Kidney (tissue), 14 donors: ENCODE results near the gene SORBS2. TPM values are rescaled to one million over a fixed set of nuclear protein-coding genes. Genes with fewer than 3 reads are reported as not detected.

Experiments
- DNase-seq, 5 donors: peaks; one replicate each; pipeline ENCODE4 v3.0.0-alpha.2; 2013 to 2020
- FAIRE-seq: peaks from 2 replicates; lab custom pipeline; 2012; peaks lifted over from hg19 to GRCh38; lab: Jason Lieb, UNC
- H3K27ac ChIP-seq, 2 donors: one replicate each; pipeline ENCODE4 v1.7.0; 2013; ENCODE audit warnings: low read depth in 2 of 2, low read length in 2 of 2, inconsistent platforms in 1 of 2
- H3K27me3 ChIP-seq: one replicate; pipeline ENCODE4 v1.7.1; 2013; ENCODE audit warnings: low read length, inconsistent platforms; ENCODE audit not compliant: control insufficient read depth, insufficient read depth
- H3K36me3 ChIP-seq, 3 donors: one replicate each; pipeline versions ENCODE4 v1.7.0 to v1.7.1; 2013; ENCODE audit warnings: low read length in 3 of 3, control low read depth in 1 of 3, inconsistent platforms in 1 of 3; ENCODE audit not compliant: insufficient read depth in 3 of 3, control insufficient read depth in 2 of 3
- H3K4me1 ChIP-seq, 3 donors: one replicate each; pipeline versions ENCODE4 v1.7.0 to v1.7.1; 2013; ENCODE audit warnings: low read length in 3 of 3, inconsistent platforms in 1 of 3, low read depth in 1 of 3; ENCODE audit not compliant: control insufficient read depth in 2 of 3, insufficient read depth in 2 of 3
- H3K4me3 ChIP-seq, 3 donors: one replicate each; pipeline versions ENCODE4 v1.7.0 to v1.8.1; 2013; ENCODE audit warnings: low read length in 3 of 3, control low read depth in 1 of 3, inconsistent platforms in 1 of 3
- H3K9ac ChIP-seq, 3 donors: one replicate each; pipeline versions ENCODE4 v1.7.0 to v1.7.1; 2013; ENCODE audit warnings: low read length in 3 of 3, control low read depth in 1 of 3, inconsistent platforms in 1 of 3
- H3K9me3 ChIP-seq, 3 donors: one replicate each; pipeline versions ENCODE4 v1.7.0 to v1.7.1; 2013; ENCODE audit warnings: low read length in 3 of 3, control low read depth in 1 of 3, inconsistent platforms in 1 of 3; ENCODE audit not compliant: control insufficient read depth in 2 of 3, insufficient read depth in 1 of 3
- intact Hi-C: fragments of 100-400 bp; cut with DNase I; formaldehyde crosslinking; loops from one replicate; pipeline ENCODE4 v1.11.1; 2022
- polyA plus RNA-seq: library from polyadenylated mRNA; stranded (reverse); fragments of 350-450 nt; fragmentation: Illumina TruSeq; extraction: RNeasy Lipid Tissue Mini Kit (QIAGEN cat#74804); gene quantifications from one replicate; pipeline ENCODE4 v1.2.3, GENCODE V29; 2014; ENCODE audit warnings: low read depth, low replicate concordance; ENCODE audit not compliant: insufficient read depth
- total RNA-seq: library from RNA; stranded (reverse); fragmentation: NEBNext Ultra II Directional; extraction: Animal tissue kit (Norgen Biotek cat#: 25700); gene quantifications from one replicate; pipeline ENCODE4 v1.2.1, GENCODE V29; 2021
- TF ChIP-seq, protein P1 (sequence below): IDR thresholded peaks from 3 replicates; pipeline ENCODE4 v1.5.1; 2012; ENCODE audit warnings: mild to moderate bottlenecking, moderate library complexity, borderline replicate concordance; ENCODE audit not compliant: insufficient read depth; ENCODE audit errors: extremely low read depth
- donor health status: control.
- donor health status: control.
- donor health status: control.
- donor health status: control.
- donor health status: control.
- donor health status: DM: yes; HTN: yes; CAD: no.
- donor health status: Normal renal cell carcinoma (clear cell type).

The SORBS2 gene
- total and polyA plus RNA-seq, 2 donors from 2014 or later, result 26.0 to 127 TPM

GRCh38 chr4:185783574-185783973 lies 28.4 kb downstream of the SORBS2 start:
- Histone ChIP-seq H3K4me1 (peaks cover 0 to 18% (median 8%) of the 10 kb centered on the region in 3 donors), H3K27me3 (no peaks in the 10 kb centered on the region), H3K9ac (no peak overlapping the region), H3K36me3 (no peaks in the 10 kb centered on the region), H3K27ac (peak overlapping the region in 1 of 2 donors; percentile 16), H3K9me3 (no peaks in the 10 kb centered on the region), H3K4me3 (no peak overlapping the region)
- FAIRE-seq (no peak), DNase-seq (no peak)
- intact Hi-C loops, result no loop called here
- TF ChIP-seq, protein P1, sequence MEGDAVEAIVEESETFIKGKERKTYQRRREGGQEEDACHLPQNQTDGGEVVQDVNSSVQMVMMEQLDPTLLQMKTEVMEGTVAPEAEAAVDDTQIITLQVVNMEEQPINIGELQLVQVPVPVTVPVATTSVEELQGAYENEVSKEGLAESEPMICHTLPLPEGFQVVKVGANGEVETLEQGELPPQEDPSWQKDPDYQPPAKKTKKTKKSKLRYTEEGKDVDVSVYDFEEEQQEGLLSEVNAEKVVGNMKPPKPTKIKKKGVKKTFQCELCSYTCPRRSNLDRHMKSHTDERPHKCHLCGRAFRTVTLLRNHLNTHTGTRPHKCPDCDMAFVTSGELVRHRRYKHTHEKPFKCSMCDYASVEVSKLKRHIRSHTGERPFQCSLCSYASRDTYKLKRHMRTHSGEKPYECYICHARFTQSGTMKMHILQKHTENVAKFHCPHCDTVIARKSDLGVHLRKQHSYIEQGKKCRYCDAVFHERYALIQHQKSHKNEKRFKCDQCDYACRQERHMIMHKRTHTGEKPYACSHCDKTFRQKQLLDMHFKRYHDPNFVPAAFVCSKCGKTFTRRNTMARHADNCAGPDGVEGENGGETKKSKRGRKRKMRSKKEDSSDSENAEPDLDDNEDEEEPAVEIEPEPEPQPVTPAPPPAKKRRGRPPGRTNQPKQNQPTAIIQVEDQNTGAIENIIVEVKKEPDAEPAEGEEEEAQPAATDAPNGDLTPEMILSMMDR, result no peak

DNA sequence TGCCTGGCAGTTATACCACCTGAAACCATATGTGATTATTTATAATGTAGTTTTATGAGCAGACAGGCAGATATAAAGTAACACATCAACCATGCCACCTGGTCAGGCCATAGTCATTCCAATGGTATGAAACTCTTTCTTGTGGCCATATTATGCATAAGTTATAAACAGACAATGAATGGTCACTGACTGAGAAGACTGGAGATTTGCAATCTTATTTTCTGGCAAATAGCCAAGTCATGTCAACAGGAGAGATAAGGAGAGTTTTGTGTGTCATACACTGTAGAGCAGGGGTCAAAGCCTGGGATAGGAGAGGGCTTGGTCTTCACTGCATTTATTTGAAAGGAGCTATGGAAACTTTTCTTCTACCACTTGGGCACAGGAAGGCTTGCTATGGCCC lies 29.5 kb downstream of the SORBS2 start:
- FAIRE-seq (no peak), DNase-seq (no peak)
- Histone ChIP-seq H3K27ac (no peak overlapping the region), H3K36me3 (no peaks in the 10 kb centered on the region), H3K4me3 (no peak overlapping the region), H3K9ac (no peak overlapping the region), H3K27me3 (no peaks in the 10 kb centered on the region), H3K9me3 (no peaks in the 10 kb centered on the region), H3K4me1 (peaks cover 0 to 18% (median 8%) of the 10 kb centered on the region in 3 donors)
- TF ChIP-seq, protein P1, result no peak
- intact Hi-C loops, result no loop called here

- no peak for FAIRE-seq
- H3K27ac ChIP-seq, result peak overlapping the region in 1 of 2 donors; percentile 12
- no peak overlapping the region for H3K9ac ChIP-seq
Measured at GRCh38 chr4:185781555-185782215, 30.3 kb downstream of the SORBS2 start.

More at GRCh38 chr4:185781555-185782215, 30.3 kb downstream of the SORBS2 start:
- intact Hi-C loops, result no loop called here
- no peak for DNase-seq
- Histone ChIP-seq H3K27me3 (no peaks in the 10 kb centered on the region), H3K4me3 (no peak overlapping the region), H3K4me1 (peaks cover 0 to 18% (median 8%) of the 10 kb centered on the region in 3 donors), H3K36me3 (no peaks in the 10 kb centered on the region), H3K9me3 (no peaks in the 10 kb centered on the region)
- TF ChIP-seq, protein P1, result no peak
